AG09309 (cell line): ENCODE results near the gene MYL7.
"Not testable (repeated sequence)": the region's sequence is repeated elsewhere in the genome, so short reads cannot be mapped to it uniquely, and the experiment has no call there.

Source experiments
- DNase-seq: peaks from one replicate; pipeline ENCODE4 v3.0.0-alpha.2; 2010; ENCODE audit warnings: low read depth
- H3K4me3 ChIP-seq: 2 replicates; pipeline ENCODE4 v1.5.1; 2011; ENCODE audit warnings: mild to moderate bottlenecking, low read depth, low read length, moderate library complexity; ENCODE audit not compliant: control insufficient read depth
- TF ChIP-seq, protein P1 (sequence below): IDR thresholded peaks from 2 replicates; pipeline ENCODE4 v1.5.1; 2011; ENCODE audit warnings: mild to moderate bottlenecking, low read depth, low read length, inconsistent platforms; ENCODE audit not compliant: insufficient read depth, control insufficient read depth; ENCODE audit errors: missing control alignments

The MYL7 gene

DNA sequence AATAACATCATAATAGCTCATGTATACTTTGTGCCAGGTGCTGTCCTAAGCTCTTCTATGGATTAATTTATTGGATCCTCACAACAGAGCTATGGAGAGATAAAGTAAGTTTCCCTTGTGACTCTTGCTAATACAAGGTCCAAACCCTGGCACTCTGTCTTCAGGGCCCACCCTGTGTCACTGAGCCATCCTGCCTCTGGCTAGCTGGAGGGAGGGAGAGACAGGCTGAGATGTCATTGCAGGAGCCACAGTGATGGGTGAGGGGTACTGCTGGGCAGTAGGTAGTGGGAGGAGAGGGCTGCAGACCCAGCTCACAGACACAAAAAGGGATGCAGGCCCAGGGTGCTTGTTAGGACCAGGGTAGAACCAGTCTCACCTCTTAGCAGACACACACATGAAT is 31.2 kb upstream of the MYL7 start:
- H3K4me3 ChIP-seq, result no peak overlapping the region
- TF ChIP-seq, protein P1, sequence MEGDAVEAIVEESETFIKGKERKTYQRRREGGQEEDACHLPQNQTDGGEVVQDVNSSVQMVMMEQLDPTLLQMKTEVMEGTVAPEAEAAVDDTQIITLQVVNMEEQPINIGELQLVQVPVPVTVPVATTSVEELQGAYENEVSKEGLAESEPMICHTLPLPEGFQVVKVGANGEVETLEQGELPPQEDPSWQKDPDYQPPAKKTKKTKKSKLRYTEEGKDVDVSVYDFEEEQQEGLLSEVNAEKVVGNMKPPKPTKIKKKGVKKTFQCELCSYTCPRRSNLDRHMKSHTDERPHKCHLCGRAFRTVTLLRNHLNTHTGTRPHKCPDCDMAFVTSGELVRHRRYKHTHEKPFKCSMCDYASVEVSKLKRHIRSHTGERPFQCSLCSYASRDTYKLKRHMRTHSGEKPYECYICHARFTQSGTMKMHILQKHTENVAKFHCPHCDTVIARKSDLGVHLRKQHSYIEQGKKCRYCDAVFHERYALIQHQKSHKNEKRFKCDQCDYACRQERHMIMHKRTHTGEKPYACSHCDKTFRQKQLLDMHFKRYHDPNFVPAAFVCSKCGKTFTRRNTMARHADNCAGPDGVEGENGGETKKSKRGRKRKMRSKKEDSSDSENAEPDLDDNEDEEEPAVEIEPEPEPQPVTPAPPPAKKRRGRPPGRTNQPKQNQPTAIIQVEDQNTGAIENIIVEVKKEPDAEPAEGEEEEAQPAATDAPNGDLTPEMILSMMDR, result no peak

DNA sequence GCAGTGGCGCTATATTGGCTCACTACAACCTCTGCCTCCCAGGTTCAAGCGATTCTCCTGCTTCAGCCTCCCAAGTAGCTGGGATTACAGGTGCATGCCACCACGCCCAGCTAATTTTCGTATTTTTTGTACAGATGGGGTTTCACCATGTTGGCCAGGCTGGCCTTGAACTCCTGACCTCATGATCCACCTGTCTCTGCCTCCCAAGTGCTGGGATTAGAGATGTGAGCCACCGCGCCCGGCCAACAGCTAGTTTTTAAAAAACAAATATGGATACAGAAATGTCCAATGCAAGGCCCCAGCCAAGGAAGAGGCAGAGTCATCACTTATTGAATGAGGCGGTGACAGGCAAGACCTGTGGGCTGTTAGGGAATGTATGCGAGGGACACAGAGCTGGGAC is 30.8 kb upstream of the MYL7 start:
- H3K4me3 ChIP-seq, DNase-seq: not testable (repeated sequence)

More for the DNA sequence above, 31.2 kb upstream of the MYL7 start:
- DNase-seq, result no peak

- TF ChIP-seq, protein P1, result no peak
- H3K4me3 ChIP-seq, result no peak overlapping the region
- no peak for DNase-seq
Observed at GRCh38 chr7:44167920-44168319, 26.8 kb upstream of the MYL7 start.

GRCh38 chr7:44163591-44163990 is 22.5 kb upstream of the MYL7 start:
- no peak overlapping the region for H3K4me3 ChIP-seq
- peak; percentile 91 for DNase-seq
- TF ChIP-seq, protein P1, result no peak

DNA sequence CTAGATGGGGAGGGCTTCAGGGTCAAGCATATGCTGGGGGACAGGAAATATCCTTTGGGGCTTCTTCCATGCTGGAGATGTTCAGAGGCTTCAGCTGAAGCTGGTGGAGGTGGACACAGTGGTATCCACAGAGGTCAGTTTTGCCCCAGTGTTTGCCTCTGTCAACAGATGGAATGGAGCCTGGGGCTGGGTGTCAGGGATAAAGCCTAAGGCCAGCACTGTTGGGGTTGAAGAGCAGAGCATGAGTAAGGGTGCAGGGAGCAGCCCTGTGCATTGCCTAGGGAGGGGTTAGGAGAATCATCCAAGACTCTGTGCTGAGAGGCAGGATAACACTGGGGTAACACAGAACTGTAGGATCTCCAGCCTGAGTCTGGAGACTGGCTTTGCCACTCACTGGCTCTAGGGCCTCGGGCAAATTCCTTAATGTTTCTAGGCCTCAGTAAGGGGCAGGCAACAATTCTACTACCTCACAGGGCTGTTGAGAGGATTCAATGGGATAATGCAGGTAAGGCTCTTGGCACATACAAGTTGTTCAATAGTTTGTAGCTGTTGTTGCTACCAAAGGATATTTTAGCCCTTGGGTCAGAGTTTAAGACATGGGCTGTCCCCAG is 21.8 kb upstream of the MYL7 start:
- no peak overlapping the region for H3K4me3 ChIP-seq
- TF ChIP-seq, protein P1, result no peak
- no peak for DNase-seq

DNA sequence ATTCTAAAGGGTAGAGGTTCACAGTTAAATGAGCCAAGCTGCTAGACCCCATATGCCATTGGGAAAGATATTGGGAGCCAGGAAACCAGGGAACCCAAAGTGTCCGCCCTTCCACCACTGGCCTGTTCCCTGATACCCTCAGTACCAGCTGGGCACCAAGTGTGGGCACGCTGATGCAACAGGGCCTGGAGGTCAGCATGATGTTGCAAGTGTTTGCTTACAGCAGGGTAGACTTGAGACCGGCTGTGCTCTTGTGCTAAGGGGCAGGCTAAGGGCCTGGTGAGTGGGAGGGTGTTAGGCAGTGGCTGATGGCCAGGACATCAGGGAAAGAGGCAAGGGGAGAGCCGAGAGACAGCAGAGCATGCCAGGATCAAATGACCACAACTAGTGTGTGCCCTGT is 21.0 kb upstream of the MYL7 start:
- TF ChIP-seq, protein P1, result no peak
- DNase-seq, result no peak
- no peak overlapping the region for H3K4me3 ChIP-seq

DNA sequence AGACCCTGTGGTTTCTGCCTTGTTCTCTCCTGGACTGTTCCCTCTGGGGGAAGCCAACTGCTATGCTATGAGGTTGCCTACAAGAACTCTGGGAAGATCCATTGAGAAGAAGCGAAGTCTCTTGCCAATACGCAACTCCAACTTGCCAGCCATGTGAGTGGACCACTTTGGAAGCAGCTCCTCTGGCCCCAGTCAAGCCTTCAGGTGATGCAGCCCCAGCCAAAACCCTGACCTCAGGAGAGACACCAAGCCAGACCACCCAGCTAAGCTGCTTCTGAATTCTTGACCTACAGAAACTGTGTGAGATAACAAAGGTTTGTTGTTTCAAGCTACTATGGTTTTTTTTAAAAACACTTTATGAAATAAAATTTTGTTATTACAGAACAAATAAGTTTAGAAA is 20.2 kb upstream of the MYL7 start:
- TF ChIP-seq, protein P1, result no peak
- H3K4me3 ChIP-seq, result no peak overlapping the region
- no peak for DNase-seq
